ENCODE results near the gene FAAP24.
"Not testable (repeated sequence)": the region's sequence is repeated elsewhere in the genome, so short reads cannot be mapped to it uniquely, and the experiment has no call there.

The FAAP24 gene

GRCh38 chr19:32971715-32972540 lies at the start of gene FAAP24, which contains the start of gene CEP89:
Gene FAAP24 (plus strand): TSS chr19:32972242. CDS start chr19:32973197, 955 bp downstream.
Gene CEP89 (minus strand): TSS chr19:32971958. CDS start chr19:32971874, 84 bp downstream.
- DNase-seq (ENCODE audit: low spot score) (peak; percentile 98), FAIRE-seq (peak; percentile 91)

GRCh38 chr19:32924200-32924599 lies 47.8 kb upstream of the FAAP24 start:
- no peak for FAIRE-seq
- DNase-seq (ENCODE audit: low spot score), result no peak

- no peak for DNase-seq (ENCODE audit: low spot score)
- no peak for FAIRE-seq
These were observed 43.2 kb upstream of the FAAP24 start for GRCh38 chr19:32928806-32929205.

GRCh38 chr19:32930567-32930966 lies 41.5 kb upstream of the FAAP24 start:
- no peak for DNase-seq (ENCODE audit: low spot score)
- FAIRE-seq, result no peak

- FAIRE-seq, result no peak
- no peak for DNase-seq (ENCODE audit: low spot score)
These were observed 38.5 kb upstream of the FAAP24 start for GRCh38 chr19:32933571-32933970.

GRCh38 chr19:32935629-32936028 lies 36.4 kb upstream of the FAAP24 start:
- DNase-seq (ENCODE audit: low spot score) (no peak), FAIRE-seq (no peak)

- FAIRE-seq (no peak), DNase-seq (ENCODE audit: low spot score) (no peak)
These were observed 36.0 kb upstream of the FAAP24 start for GRCh38 chr19:32936065-32936464.

- FAIRE-seq; DNase-seq (ENCODE audit: low spot score): not testable (repeated sequence)
These were observed 30.8 kb upstream of the FAAP24 start for GRCh38 chr19:32941273-32941672.

GRCh38 chr19:32945260-32945659 lies 26.8 kb upstream of the FAAP24 start:
- DNase-seq (ENCODE audit: low spot score) (no peak), FAIRE-seq (no peak)

GRCh38 chr19:32966750-32967149 lies 5.3 kb upstream of the FAAP24 start:
- no peak for FAIRE-seq
- no peak for DNase-seq (ENCODE audit: low spot score)

- FAIRE-seq, result no peak
- no peak for DNase-seq (ENCODE audit: low spot score)
These were observed 2.5 kb upstream of the FAAP24 start for GRCh38 chr19:32969549-32969948.

GRCh38 chr19:32971012-32971595 lies 938 bp upstream of the FAAP24 start:
- no peak for DNase-seq (ENCODE audit: low spot score)
- no peak for FAIRE-seq

- no peak for FAIRE-seq
These were observed 4.3 kb downstream of the FAAP24 start for GRCh38 chr19:32976223-32976805.

GRCh38 chr19:32977280-32977679 lies 5.2 kb downstream of the FAAP24 start:
- DNase-seq (ENCODE audit: low spot score) (no peak), FAIRE-seq (no peak)

More at GRCh38 chr19:32976223-32976805, 4.3 kb downstream of the FAAP24 start:
- DNase-seq (ENCODE audit: low spot score), result peak; percentile 44

GRCh38 chr19:32977813-32978212 lies 5.8 kb downstream of the FAAP24 start:
- not testable (repeated sequence) for DNase-seq (ENCODE audit: low spot score); FAIRE-seq

- not testable (repeated sequence) for FAIRE-seq
These were observed 7.8 kb downstream of the FAAP24 start for GRCh38 chr19:32979807-32980206.

GRCh38 chr19:32982488-32982887 lies 10.4 kb downstream of the FAAP24 start:
- FAIRE-seq, result not testable (repeated sequence)

More at GRCh38 chr19:32979807-32980206, 7.8 kb downstream of the FAAP24 start:
- DNase-seq (ENCODE audit: low spot score), result not testable (repeated sequence)

GRCh38 chr19:32988254-32988653 lies 16.2 kb downstream of the FAAP24 start:
- DNase-seq (ENCODE audit: low spot score); FAIRE-seq: not testable (repeated sequence)

More at GRCh38 chr19:32982488-32982887, 10.4 kb downstream of the FAAP24 start:
- DNase-seq (ENCODE audit: low spot score), result not testable (repeated sequence)

GRCh38 chr19:32988724-32989123 lies 16.7 kb downstream of the FAAP24 start:
- no peak for FAIRE-seq

GRCh38 chr19:32995966-32996365 lies 23.9 kb downstream of the FAAP24 start:
- not testable (repeated sequence) for FAIRE-seq; DNase-seq (ENCODE audit: low spot score)

More at GRCh38 chr19:32988724-32989123, 16.7 kb downstream of the FAAP24 start:
- no peak for DNase-seq (ENCODE audit: low spot score)

GRCh38 chr19:32997061-32997464 lies 25.0 kb downstream of the FAAP24 start:
- not testable (repeated sequence) for DNase-seq (ENCODE audit: low spot score); FAIRE-seq
